WERI-Rb-1 (cell line): ENCODE results near the gene AK3.
"Not testable (repeated sequence)": the region's sequence is repeated elsewhere in the genome, so short reads cannot be mapped to it uniquely, and the experiment has no call there.

ENCODE experiments used
- DNase-seq: peaks from one replicate; pipeline ENCODE4 v3.0.0-alpha.2; 2020
- H3K27ac ChIP-seq: fragments of 250-450 bp; sonication (Bioruptor Pico); 2 replicates; pipeline ENCODE4 v1.5.1; 2020; ENCODE audit warnings: mild to moderate bottlenecking, moderate library complexity
- H3K27me3 ChIP-seq: fragments of 250-450 bp; sonication (Bioruptor Pico); 2 replicates; pipeline ENCODE4 v1.5.1; 2021; ENCODE audit warnings: mild to moderate bottlenecking, low read depth, moderate library complexity; ENCODE audit not compliant: insufficient read depth, severe bottlenecking
- H3K36me3 ChIP-seq: fragments of 250-450 bp; sonication (Bioruptor Pico); 2 replicates; pipeline ENCODE4 v1.5.1; 2020; ENCODE audit warnings: mild to moderate bottlenecking, moderate library complexity
- H3K4me3 ChIP-seq: 2 replicates; pipeline ENCODE4 v1.5.1; 2011; ENCODE audit warnings: low read depth, mild to moderate bottlenecking, control low read depth, low read length
- H3K9me3 ChIP-seq: fragments of 250-450 bp; sonication (Bioruptor Pico); 2 replicates; pipeline ENCODE4 v1.5.1; 2021; ENCODE audit warnings: mild to moderate bottlenecking, moderate library complexity; ENCODE audit not compliant: severe bottlenecking
- TF ChIP-seq, protein P1 (sequence below): IDR thresholded peaks from 2 replicates; pipeline ENCODE4 v1.5.1; 2011; ENCODE audit warnings: low read depth, mild to moderate bottlenecking, control low read depth, inconsistent platforms, low read length

Gene AK3

DNA sequence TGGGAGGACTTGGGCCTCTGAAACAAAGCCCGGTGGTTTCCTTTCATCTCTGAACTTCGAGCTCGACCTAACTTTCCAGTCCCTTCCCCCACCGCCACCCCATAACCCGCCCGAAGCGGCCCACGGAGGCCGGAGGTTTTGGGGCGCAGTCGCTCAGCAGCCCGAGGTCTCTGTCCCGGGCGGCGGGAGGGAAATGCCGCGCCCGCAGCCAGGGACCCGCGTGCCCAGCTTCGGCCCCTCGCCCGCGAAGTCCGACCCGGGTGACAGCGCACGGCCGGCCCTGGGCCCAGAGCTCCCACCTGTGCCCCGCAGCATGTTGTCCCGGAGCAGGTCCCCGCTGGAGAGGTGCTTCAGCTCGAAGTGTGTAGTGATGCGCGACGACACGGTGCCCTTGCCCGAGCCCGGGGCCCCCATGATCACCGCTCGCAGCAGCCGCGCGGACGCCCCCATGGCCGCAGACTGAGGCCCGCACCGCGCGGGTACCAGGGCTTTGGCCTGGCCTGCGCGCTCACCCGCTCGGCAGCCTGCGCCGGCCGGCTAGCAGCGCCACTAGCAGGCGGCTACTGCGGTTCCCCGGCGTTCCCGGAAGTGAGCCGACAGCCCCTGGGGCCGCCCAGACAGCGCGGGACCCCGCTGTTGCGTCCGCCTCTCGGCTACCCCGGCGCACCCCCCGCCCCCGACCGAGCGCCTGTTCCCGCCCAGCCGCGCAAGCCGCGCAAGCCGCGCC, at the start of gene AK3:
Gene AK3, minus strand, starts transcription at position 565 of the 727 bp plus-strand sequence. Its CDS starts 115 bp downstream, at position 450.
- Histone ChIP-seq H3K4me3 (peak within 1 kb of the TSS; percentile 95), H3K27ac (peak within 1 kb of the TSS; percentile 71), H3K9me3 (no peaks in the 10 kb centered on the region), H3K36me3 (peaks cover 6% of the 10 kb centered on the region; the same call in 1 of the 2 replicates), H3K27me3 (no peaks in the 10 kb centered on the region)
- TF ChIP-seq, protein P1, sequence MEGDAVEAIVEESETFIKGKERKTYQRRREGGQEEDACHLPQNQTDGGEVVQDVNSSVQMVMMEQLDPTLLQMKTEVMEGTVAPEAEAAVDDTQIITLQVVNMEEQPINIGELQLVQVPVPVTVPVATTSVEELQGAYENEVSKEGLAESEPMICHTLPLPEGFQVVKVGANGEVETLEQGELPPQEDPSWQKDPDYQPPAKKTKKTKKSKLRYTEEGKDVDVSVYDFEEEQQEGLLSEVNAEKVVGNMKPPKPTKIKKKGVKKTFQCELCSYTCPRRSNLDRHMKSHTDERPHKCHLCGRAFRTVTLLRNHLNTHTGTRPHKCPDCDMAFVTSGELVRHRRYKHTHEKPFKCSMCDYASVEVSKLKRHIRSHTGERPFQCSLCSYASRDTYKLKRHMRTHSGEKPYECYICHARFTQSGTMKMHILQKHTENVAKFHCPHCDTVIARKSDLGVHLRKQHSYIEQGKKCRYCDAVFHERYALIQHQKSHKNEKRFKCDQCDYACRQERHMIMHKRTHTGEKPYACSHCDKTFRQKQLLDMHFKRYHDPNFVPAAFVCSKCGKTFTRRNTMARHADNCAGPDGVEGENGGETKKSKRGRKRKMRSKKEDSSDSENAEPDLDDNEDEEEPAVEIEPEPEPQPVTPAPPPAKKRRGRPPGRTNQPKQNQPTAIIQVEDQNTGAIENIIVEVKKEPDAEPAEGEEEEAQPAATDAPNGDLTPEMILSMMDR = peak; percentile 50; the same call in 1 of the 2 replicates
- DNase-seq = peak; percentile 90

DNA sequence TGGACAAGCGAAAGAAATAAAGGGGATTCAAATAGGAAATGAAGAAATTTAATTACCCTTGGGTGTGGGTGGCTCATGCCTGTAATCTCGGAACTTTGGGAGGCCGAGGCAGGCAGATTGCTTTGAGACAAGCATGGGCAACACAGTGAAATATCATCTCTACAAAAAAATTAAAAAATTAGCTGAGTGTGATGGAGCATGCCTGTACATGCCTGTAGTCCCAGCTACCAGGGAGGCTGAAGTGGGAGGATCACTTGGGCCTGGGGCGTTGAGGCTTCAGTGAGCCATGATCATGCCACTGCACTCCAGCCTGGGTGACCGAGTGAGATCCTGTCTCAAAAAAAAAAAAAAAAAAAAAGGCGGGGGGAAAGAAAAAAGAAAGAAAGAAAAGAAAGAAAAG, 47.7 kb upstream of the AK3 start:
- Histone ChIP-seq H3K4me3 (no peak overlapping the region), H3K9me3 (no peaks in the 10 kb centered on the region), H3K27ac (no peak overlapping the region), H3K27me3 (no peaks in the 10 kb centered on the region), H3K36me3 (no peaks in the 10 kb centered on the region)
- no peak for DNase-seq
- TF ChIP-seq, protein P1 = no peak

DNA sequence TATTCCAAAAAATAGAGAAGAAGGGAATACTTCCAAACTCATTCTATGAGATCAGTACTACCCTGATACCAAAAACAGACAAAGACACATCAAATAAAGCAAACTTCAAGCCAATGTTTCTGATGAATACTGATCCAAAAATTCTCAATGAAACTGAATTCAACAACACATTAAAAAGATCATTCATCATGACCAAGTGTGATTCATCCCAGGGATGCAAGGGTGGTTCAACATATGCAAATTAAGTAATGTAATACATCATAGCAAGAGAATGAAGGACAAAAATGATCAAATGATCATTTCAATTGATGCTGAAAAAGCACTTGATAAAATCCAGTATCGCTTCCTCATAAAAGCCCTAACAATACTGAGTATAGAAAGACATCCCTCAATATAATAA, 46.9 kb upstream of the AK3 start:
- Histone ChIP-seq H3K9me3 (no peaks in the 10 kb centered on the region), H3K36me3 (no peaks in the 10 kb centered on the region), H3K4me3 (no peak overlapping the region), H3K27ac (no peak overlapping the region), H3K27me3 (no peaks in the 10 kb centered on the region)
- no peak for DNase-seq
- TF ChIP-seq, protein P1 = no peak

DNA sequence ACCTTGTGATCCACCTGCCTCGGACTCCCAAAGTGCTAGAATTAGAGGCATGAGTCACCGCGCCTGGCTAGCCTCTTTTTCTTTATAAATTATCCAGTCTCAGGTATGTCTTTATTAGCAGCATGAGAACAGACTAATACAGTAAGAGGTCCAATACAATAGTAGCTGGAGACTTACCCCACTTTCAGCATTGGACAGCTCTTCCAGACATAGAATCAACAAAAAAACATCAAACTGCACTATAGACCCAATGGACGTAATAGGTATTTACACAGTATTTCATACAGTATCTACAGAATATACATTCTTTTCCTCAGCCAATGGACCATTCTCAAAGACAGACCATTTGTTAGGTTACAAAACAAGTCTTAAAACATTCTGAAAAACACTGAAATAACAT, 45.6 kb upstream of the AK3 start:
- no peak for DNase-seq
- no peaks in the 10 kb centered on the region for H3K36me3 ChIP-seq
- no peaks in the 10 kb centered on the region for H3K27me3 ChIP-seq
- H3K4me3 ChIP-seq = no peak overlapping the region
- TF ChIP-seq, protein P1 = no peak
- H3K9me3 ChIP-seq = no peaks in the 10 kb centered on the region
- H3K27ac ChIP-seq = no peak overlapping the region

DNA sequence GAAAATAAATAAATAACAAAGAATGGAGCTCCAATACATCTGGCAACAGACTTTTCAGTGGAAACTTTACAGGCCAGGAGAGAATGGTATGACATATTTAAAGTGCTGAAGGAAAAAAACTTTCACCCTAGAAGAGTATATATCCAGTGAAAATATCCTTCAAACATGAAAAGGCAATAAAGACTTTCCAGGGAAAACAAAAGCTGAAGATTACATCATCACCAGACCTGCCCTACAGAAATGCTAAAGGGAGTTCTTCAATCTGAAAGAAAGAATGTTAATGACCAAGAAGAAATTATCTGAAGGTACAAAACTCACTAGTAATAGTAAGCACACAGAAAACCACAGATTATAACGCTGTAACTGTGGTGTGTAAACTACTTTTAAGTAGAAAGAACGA, 43.4 kb upstream of the AK3 start:
- H3K36me3 ChIP-seq = no peaks in the 10 kb centered on the region
- TF ChIP-seq, protein P1 = no peak
- no peak for DNase-seq

DNA sequence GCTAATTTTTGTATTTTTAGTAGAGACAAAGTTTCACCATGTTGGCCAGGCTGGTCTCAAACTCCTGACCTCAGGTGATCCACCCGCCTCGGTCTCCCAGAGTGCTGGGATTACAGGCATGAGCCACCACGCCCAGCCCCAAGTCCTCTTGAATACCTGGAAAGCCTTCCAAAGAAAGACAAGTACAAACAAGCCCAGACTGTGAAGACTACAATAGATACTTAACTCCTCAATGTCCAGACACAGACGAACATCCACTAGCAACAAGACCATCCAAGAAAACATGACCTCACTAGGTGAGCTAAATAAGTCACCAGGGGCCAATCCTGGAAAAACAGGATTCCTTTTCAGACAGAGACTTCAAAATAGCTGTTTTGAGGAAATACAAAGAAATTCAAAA, 42.2 kb upstream of the AK3 start:
- not testable (repeated sequence) for DNase-seq, H3K27ac ChIP-seq, H3K36me3 ChIP-seq, H3K27me3 ChIP-seq, H3K9me3 ChIP-seq, H3K4me3 ChIP-seq

More for the DNA sequence above, 43.4 kb upstream of the AK3 start:
- H3K9me3 ChIP-seq = no peaks in the 10 kb centered on the region
- H3K27me3 ChIP-seq = no peaks in the 10 kb centered on the region
- H3K27ac ChIP-seq = no peak overlapping the region
- H3K4me3 ChIP-seq = no peak overlapping the region
